Myocyte (in vitro differentiated cells): ENCODE results near the gene CPHXL2. TPM values are rescaled to one million over a fixed set of nuclear protein-coding genes. Genes with fewer than 3 reads are reported as not detected.

Source experiments
- DNase-seq: peaks from one replicate; pipeline ENCODE4 v3.0.0-alpha.2; 2012; ENCODE audit warnings: low read depth
- total RNA-seq: library from RNA; depleted of rRNA; stranded (reverse); fragments of >200 nt; gene quantifications from 2 replicates; pipeline ENCODE4 v1.2.3, GENCODE V29; 2014

The CPHXL2 gene
- total RNA-seq, 1 donor from 2014 or later, result not detected

- no peak for DNase-seq
Observed at GRCh38 chr16:75644240-75645012, 32.4 kb downstream of the CPHXL2 start.

DNA sequence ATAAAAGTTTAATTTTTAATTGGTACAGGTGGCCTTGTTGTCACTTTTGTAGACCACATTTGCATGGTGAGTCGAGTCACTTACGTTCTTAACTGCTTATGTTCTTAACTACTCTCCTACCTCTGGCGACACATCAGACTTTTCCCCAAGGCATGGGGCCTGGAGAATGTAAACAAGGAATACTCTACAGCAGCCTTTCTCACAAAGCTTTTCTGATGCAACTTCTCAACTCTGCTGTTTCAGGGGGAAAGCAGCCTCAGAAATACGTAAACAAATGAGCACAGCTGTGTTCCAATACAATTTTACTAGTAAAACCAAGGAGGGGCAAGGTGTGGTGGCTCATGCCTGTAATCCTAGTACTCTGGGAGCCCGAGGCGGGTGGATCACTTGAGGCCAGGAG, 36.2 kb downstream of the CPHXL2 start:
- no peak for DNase-seq

DNA sequence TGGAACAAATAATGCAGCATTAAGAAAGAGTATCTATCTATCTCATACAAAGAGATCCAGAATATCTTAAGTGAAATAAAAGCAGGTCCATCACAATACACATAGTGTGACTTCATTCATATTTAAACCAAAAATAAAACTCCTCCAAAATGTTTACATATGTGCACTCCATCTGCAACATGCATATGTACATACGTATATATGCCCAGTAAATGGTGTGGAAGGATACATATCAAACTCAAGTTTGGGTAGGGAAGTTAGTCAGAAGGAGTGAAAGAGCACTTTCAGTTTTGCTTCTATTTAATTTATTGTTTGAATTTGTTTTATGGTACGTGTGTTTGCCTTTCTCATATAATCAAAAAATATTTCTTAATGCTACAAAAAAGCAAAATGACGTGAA, 41.8 kb downstream of the CPHXL2 start:
- DNase-seq, result no peak

DNA sequence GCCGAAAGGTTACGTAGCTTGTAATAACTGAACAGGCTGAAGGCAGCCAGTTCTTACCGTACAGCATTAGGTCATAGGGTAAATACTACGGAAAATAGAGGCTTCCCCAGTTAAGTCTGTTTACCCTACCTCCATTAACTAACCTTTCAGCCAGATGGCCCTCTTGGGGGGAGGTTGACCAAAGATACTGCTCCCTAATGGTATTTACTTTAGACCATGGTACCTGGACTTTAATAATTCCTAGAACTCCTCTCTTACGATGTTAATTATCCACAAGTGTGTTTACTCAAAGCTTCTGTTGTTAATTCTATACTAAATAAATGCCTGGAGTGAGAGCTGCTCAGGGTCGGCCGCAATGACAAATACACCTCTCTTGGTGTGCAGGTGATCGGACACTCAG, 44.0 kb downstream of the CPHXL2 start:
- no peak for DNase-seq

GRCh38 chr16:75630052-75630451, 46.8 kb downstream of the CPHXL2 start:
- DNase-seq, result no peak

GRCh38 chr16:75629132-75629531, 47.7 kb downstream of the CPHXL2 start:
- no peak for DNase-seq

DNA sequence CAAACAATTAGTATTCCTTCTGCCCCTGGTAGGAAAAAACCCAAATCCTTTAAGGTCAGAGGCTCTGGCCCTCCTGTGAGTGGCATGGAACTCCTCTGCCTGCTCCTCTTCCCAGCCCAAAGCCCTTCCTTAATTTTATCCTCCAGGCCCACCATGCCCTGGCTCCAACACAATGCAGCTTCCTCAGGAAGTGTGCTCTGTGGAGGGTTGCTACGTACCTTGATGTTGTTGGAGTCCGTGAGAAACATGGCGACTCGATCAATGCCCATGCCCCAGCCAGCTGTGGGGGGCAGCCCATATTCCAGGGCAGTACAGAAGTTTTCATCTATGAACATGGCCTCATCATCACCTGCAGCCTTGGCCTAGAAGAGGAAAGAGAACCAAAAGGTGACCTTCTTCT, 48.5 kb downstream of the CPHXL2 start:
- no peak for DNase-seq

DNA sequence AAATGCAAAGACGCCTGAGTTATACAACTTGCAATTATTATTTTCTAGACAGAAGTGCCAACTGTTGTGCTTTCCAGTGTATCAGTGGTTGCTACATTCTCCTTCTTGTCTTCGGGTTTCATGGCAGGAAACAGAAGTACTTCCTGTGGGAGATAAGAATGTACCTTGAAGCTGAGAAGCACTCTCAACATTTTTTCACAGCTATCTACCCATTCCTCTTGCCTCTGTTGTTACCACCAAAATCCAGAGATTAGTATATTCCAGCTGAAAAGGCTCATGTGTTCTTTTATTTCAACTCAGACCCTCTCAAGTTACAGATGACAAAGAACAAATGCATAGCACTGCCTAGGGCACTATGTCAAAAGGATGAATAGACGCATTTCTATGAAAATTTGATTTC, 49.0 kb downstream of the CPHXL2 start:
- no peak for DNase-seq

GRCh38 chr16:75626806-75627205, 50.0 kb downstream of the CPHXL2 start:
- no peak for DNase-seq

DNA sequence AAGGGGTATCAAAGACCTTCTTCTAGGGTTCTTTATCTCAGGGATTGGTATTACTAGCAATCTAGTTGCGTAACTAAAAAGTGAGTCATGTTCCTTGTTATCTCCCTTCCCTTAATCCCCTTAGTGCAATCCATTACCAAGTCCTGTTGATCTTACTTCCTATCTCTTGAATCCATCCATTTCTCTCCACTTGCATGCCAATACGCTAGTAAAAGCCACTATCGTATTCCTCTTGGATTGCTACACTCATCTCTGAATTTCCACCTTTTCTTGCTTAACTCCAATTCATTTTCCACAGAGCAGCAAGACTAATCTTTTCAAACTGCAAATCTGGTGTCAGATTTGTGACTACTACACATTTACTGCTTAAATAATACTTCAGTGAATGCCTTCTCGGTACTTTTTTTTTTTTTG, 51.9 kb downstream of the CPHXL2 start:
- no peak for DNase-seq

DNA sequence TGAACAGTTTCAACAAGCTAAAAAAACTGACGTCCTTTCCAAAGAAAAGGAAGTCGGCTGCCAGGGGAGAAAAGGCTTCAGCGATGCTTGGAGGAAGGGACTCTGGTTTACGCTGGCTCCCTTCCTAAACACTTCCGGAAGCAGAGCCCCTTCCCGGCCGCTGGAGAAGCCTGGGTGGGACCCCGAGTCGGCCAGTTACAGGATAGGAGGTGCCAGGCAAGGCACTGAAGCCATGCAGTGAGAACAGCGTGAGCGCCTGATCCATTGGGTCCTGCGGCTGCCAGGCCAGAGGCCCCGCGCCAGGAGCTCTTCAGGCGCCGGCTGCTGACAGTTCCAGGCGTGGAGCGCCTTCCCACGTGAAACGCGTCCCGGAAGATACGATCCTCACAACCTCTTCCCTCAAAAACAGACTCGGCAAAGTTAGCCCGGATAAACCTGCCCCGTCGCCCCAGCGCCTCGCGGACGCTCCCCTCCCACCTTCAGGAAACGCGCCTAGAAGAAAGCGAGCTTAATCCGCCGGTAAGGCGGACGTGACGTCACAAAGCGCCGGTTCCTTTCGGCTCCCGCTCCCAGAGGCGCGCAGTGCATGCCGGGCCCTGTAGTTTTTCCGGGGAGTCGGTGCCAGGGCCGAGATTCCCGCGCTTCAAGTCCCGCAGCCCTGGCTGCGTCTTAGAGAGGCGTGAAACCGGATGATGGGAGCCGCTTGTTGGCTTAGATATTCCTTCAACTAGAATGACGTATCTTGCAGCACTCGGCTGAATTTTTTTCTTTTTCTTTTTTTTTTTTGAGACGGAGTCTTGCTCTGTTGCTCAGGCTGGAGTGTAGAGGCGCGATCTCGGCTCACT, 53.8 kb downstream of the CPHXL2 start, which contains the start of gene ADAT1:
TSS of gene ADAT1 (minus strand) at position 521 of the 845 bp plus-strand sequence. CDS start 2,482 bp downstream, outside the sequence.
- peak; percentile 97 for DNase-seq

DNA sequence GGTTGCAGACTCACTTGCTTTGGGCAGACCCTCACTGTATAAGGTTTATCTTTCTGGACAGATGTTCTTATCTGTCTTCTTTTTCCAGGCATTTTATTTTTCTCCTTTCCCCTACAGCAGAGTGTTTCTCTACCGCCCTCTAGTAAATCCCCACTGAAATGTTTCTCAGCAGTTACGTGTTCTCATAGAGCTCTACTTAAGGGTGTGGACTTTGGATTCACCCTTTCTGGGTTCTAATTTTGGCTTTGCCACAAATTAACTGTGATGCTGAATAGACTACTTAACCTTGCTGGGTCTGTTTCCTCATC, 55.7 kb downstream of the CPHXL2 start:
- DNase-seq, result peak; percentile 51

- no peak for DNase-seq
Observed at GRCh38 chr16:75620326-75621169, 56.3 kb downstream of the CPHXL2 start.

GRCh38 chr16:75618780-75619179, 58.0 kb downstream of the CPHXL2 start:
- DNase-seq, result no peak

- no peak for DNase-seq
Observed at GRCh38 chr16:75617121-75617520, 59.7 kb downstream of the CPHXL2 start.

DNA sequence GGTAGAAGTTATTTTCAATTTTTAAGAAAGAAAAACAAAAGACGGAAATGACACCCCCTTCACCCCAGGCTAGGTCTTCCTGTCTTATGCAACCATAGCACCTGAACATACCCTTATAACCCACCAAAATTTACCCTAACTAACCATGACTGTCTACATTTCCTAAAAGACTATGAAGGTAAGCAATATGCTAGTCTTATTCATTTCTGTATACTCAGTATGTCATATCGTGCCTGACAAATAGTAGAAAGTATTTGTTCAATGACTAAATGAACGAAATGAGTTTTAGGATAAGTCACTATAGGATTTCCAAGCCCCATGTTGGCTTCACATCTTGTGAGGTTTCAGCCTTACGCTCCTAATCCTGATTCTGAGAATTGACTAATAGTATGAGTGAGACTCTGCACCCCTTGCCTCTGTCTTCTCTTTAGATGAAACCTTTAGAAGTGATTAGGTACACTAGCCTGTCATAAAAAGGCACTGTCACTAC, 60.2 kb downstream of the CPHXL2 start:
- DNase-seq, result no peak

- no peak for DNase-seq
Observed at GRCh38 chr16:75615619-75616018, 61.2 kb downstream of the CPHXL2 start.

DNA sequence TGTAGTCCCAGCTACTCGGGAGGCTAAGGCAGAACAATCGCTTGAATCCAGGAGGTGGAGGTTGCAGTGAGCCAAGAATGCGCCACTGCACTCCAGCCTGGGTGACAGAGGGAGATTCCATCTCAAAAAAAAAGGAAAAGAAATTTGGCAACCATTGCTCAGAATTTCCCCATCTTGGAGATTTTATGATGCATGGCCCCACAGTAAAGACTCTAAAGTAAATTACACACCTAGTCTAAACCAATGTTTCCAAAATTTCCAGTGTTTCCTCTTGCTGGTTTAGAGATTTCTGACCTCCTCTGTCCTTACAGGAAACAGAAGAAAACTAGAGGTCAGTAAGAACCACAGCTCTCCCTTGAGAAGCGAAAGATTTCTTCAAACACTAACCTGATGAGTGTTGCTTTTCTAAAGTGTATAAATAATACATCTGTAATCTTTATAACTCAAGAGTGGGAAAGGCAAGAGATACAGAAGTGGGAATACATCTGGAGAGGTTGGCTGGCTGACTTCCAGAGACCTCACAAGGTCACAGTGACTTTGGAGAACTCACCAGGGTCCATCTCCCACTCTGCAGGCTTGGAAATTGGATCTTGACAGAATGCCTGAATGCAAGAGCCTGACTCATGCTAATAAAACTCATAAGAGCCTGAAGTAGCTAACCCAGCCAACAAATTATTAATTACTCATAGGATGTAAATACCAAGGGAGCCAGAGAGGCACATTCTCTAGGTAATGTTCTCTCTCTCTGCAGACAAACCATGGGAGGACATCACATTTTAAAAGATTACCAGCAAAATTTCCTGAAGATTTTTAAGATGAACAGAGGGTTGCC, 62.5 kb downstream of the CPHXL2 start:
- no peak for DNase-seq
